Vagina (tissue), 2 donors: ENCODE data around the gene LRRFIP1.

Source experiments
- POLR2A ChIP-seq, 2 donors: fragments of 450-650 bp; IDR thresholded peaks; one replicate each; pipeline ENCODE4 v1.6.1; 2017; ENCODE audit warnings: antibody characterized with exemption in 2 of 2, mild to moderate bottlenecking in 2 of 2, moderate library complexity in 2 of 2
- POLR2AphosphoS5 ChIP-seq, 2 donors: sonication (generic); formaldehyde crosslinking; IDR thresholded peaks; one replicate each; pipeline ENCODE4 v1.9.0; 2017; ENCODE audit warnings: antibody characterized with exemption in 2 of 2, mild to moderate bottlenecking in 2 of 2, low read depth in 1 of 2; ENCODE audit not compliant: insufficient read depth in 1 of 2
- TF ChIP-seq, protein P1 (sequence below), 3 experiments: fragments of 450-650 bp in 2 of 3; fragments of 200-600 bp in 1 of 3; sonication (generic) in 1 of 3; IDR thresholded peaks; one replicate each; pipeline ENCODE4 v1.5.1; 2017 to 2019; ENCODE audit warnings: antibody characterized with exemption in 3 of 3, mild to moderate bottlenecking in 2 of 3, moderate library complexity in 2 of 3

GRCh38 chr2:237599465-237600110, 27.8 kb upstream of the LRRFIP1 start:
- TF ChIP-seq, protein P1, sequence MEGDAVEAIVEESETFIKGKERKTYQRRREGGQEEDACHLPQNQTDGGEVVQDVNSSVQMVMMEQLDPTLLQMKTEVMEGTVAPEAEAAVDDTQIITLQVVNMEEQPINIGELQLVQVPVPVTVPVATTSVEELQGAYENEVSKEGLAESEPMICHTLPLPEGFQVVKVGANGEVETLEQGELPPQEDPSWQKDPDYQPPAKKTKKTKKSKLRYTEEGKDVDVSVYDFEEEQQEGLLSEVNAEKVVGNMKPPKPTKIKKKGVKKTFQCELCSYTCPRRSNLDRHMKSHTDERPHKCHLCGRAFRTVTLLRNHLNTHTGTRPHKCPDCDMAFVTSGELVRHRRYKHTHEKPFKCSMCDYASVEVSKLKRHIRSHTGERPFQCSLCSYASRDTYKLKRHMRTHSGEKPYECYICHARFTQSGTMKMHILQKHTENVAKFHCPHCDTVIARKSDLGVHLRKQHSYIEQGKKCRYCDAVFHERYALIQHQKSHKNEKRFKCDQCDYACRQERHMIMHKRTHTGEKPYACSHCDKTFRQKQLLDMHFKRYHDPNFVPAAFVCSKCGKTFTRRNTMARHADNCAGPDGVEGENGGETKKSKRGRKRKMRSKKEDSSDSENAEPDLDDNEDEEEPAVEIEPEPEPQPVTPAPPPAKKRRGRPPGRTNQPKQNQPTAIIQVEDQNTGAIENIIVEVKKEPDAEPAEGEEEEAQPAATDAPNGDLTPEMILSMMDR (IDR thresholded peaks at IDR 0.05), result no peak
- no peak for TF ChIP-seq POLR2A (IDR thresholded peaks at IDR 0.05)
- TF ChIP-seq POLR2AphosphoS5 (IDR thresholded peaks at IDR 0.05; ENCODE audit: insufficient read depth in 1 of 2, low read depth in 1 of 2), result no peak
